ENCODE data around the gene IGDCC3.

The IGDCC3 gene

GRCh38 chr15:65285291-65286068 is 92.3 kb downstream of the IGDCC3 start:
- DNase-seq = no peak

GRCh38 chr15:65278480-65278879 is 99.3 kb downstream of the IGDCC3 start:
- no peak for DNase-seq

Measured in activated CD4-positive, alpha-beta T cell treated with anti-CD3 and anti-CD28 coated beads, Interleukin-2, amount 50 U/mL, for 48 hours (primary cell).